Nephron (organoid): ENCODE measurements around the gene SPIRE1.

Source experiments
- H3K27ac Mint-ChIP-seq, 3 experiments: 2 replicates each; pipeline ENCODE4 v1.8.0; 2020; ENCODE audit warnings: mixed read lengths in 3 of 3, mild to moderate bottlenecking in 2 of 3, moderate library complexity in 1 of 3
- H3K27me3 Mint-ChIP-seq: 2 replicates; pipeline ENCODE4 v1.8.0; 2021; ENCODE audit warnings: low read depth, mild to moderate bottlenecking, moderate library complexity, mixed read lengths
- H3K36me3 Mint-ChIP-seq: 2 replicates; pipeline ENCODE4 v1.8.0; 2020; ENCODE audit warnings: low read depth, mixed read lengths
- H3K4me1 Mint-ChIP-seq: 2 replicates; pipeline ENCODE4 v1.8.0; 2020; ENCODE audit warnings: mixed read lengths
- H3K4me3 Mint-ChIP-seq, 3 experiments: 2 replicates each; pipeline ENCODE4 v1.8.0; 2020; ENCODE audit warnings: mild to moderate bottlenecking in 3 of 3, mixed read lengths in 3 of 3, moderate library complexity in 2 of 3
- H3K9me3 Mint-ChIP-seq: 2 replicates; pipeline ENCODE4 v1.8.0; 2020; ENCODE audit warnings: mixed read lengths
- TF ChIP-seq, protein P1 (sequence below), 3 experiments: fragments of 200-600 bp; sonication (generic); IDR thresholded peaks; one replicate each; pipeline ENCODE4 v1.5.0; 2021; ENCODE audit warnings: antibody characterized with exemption in 3 of 3; ENCODE audit not compliant: unreplicated experiment in 3 of 3

SPIRE1 gene

DNA sequence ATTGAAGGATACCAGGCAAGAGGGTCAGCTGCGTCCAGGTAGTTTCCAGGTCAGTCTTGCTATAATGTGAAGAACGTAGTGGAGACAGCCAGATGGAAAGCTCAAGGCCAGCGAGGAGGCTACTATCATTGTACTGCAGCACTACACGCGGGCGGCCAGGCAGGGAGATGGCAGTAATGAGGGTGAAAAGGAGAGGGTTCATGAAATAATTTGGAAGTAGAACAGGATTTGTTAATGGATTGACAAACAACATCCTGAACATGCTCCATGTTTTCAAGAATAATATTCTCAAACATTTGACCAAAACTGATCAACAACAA lies 17.1 kb downstream of the SPIRE1 start:
- TF ChIP-seq, protein P1, sequence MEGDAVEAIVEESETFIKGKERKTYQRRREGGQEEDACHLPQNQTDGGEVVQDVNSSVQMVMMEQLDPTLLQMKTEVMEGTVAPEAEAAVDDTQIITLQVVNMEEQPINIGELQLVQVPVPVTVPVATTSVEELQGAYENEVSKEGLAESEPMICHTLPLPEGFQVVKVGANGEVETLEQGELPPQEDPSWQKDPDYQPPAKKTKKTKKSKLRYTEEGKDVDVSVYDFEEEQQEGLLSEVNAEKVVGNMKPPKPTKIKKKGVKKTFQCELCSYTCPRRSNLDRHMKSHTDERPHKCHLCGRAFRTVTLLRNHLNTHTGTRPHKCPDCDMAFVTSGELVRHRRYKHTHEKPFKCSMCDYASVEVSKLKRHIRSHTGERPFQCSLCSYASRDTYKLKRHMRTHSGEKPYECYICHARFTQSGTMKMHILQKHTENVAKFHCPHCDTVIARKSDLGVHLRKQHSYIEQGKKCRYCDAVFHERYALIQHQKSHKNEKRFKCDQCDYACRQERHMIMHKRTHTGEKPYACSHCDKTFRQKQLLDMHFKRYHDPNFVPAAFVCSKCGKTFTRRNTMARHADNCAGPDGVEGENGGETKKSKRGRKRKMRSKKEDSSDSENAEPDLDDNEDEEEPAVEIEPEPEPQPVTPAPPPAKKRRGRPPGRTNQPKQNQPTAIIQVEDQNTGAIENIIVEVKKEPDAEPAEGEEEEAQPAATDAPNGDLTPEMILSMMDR (IDR thresholded peaks at IDR 0.05; ENCODE audit: unreplicated experiment in 3 of 3) = no peak
- Mint-ChIP-seq H3K36me3 (no peaks in the 10 kb centered on the region), H3K4me1 (peaks cover 28% of the 10 kb centered on the region)

DNA sequence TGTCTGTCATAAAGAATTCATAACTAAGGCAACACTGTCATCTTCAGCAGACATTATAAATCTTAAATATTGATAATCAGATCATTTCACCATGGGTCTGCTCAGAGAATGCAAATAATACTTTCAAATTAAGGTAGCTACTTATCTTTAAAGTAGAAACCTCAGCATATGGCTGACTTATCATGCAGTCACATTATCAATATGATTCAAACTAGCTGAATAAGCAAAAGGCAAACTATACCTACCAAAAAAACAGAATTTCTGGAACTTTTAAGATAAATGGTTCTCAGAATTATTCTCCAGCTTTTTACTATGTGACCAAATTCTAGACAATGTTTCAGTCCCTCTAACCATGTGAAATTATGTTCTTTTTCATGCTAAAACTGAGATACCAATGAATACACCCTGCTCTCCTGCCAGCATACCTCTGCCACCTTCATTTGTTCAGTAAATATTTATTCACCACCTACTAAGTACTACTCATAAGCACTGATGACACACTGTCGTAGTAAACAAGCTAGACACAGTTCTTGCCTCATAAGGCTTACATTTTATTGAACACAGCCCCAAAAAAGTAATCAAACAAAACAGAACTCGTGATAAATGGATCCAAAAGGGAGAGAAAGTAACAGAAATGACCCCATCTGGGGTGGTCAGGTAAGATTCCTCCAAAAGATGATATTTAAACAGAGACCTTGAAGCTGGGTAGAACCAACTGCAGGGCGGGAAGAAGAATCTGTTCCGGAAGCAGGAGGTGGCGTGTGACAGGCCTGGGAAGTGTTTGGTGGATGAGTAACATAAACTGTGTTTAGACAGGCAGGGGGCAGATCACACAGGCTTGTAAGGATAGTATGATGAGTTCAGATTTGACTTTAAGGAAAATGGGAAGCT lies 17.7 kb downstream of the SPIRE1 start:
- no peaks in the 10 kb centered on the region for H3K36me3 Mint-ChIP-seq
- H3K9me3 Mint-ChIP-seq = no peaks in the 10 kb centered on the region
- H3K27me3 Mint-ChIP-seq = no peaks in the 10 kb centered on the region
- TF ChIP-seq, protein P1 (IDR thresholded peaks at IDR 0.05; ENCODE audit: unreplicated experiment in 3 of 3) = no peak
- no peak overlapping the region for H3K4me3 Mint-ChIP-seq
- H3K4me1 Mint-ChIP-seq = peaks cover 21% of the 10 kb centered on the region
- H3K27ac Mint-ChIP-seq = peak overlapping the region in 1 of 3 experiments; percentile 25

More for the DNA sequence above, 17.1 kb downstream of the SPIRE1 start:
- no peaks in the 10 kb centered on the region for H3K27me3 Mint-ChIP-seq
- H3K27ac Mint-ChIP-seq = peak overlapping the region in 1 of 3 experiments; percentile 25
- H3K9me3 Mint-ChIP-seq = no peaks in the 10 kb centered on the region
- no peak overlapping the region for H3K4me3 Mint-ChIP-seq

DNA sequence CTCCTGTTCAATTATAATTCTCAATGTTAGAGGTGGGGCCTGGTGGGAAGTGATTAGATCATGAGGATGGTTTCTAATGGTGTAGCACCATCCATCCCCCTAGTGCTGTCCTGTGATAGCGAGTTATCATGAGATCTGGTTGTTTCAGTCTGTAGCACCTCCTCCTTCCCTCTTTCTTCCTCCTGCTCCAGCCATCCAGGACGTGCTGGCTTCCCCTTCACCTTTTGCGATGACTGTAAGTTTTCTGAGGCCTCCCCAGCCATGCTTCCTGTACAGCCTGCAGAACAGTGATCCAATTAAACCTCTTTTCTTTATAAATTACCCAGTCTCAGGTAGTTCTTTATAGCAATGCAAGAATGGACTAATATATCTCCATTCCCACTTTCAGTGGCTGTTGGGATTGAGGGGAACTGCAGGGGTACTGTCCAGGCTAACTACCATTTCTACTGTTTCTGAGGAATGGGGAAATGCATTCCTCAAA lies 19.2 kb downstream of the SPIRE1 start:
- TF ChIP-seq, protein P1 (IDR thresholded peaks at IDR 0.05; ENCODE audit: unreplicated experiment in 3 of 3) = no peak
- Mint-ChIP-seq H3K4me3 (no peak overlapping the region), H3K27me3 (no peaks in the 10 kb centered on the region), H3K27ac (no peak overlapping the region), H3K36me3 (no peaks in the 10 kb centered on the region), H3K4me1 (peaks cover 19% of the 10 kb centered on the region), H3K9me3 (no peaks in the 10 kb centered on the region)

DNA sequence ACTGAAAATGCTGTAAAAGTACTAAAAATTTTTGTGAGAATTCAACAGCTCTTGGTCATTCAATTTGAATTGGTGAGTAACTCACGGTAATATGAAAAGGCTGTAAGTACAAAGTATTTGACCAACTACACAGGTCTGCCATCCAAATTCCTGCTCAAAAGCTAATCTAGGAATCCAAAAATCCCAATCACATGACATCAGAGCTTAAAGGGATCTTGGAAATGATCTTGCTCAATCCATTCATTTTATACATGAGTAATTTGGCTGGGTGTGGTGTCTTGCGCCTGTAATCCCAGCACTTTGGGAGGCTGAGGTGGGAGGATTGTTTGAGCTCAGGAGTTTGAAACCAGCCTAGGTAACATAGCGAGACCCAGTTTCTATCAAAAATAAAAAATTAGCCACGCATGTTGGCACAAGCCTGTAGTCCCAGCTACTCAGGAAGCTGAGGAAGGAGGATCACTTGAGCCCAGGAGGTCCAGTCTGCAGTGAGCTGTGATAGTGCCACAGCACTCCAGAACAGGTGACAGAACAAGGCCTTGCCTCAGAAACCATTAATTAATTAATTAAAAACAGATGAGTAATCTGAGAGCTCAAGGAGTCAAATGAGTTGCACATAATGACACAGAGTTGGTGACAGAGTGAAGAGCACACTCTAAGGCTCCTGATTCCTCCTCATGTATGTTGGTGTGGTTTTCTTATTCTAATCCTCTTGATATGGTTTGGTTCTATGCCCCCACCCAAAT lies 19.8 kb downstream of the SPIRE1 start:
- Mint-ChIP-seq H3K36me3 (no peaks in the 10 kb centered on the region), H3K9me3 (no peaks in the 10 kb centered on the region), H3K27ac (no peak overlapping the region), H3K27me3 (no peaks in the 10 kb centered on the region), H3K4me3 (no peak overlapping the region), H3K4me1 (peaks cover 16% of the 10 kb centered on the region)
- TF ChIP-seq, protein P1 (IDR thresholded peaks at IDR 0.05; ENCODE audit: unreplicated experiment in 3 of 3) = no peak

DNA sequence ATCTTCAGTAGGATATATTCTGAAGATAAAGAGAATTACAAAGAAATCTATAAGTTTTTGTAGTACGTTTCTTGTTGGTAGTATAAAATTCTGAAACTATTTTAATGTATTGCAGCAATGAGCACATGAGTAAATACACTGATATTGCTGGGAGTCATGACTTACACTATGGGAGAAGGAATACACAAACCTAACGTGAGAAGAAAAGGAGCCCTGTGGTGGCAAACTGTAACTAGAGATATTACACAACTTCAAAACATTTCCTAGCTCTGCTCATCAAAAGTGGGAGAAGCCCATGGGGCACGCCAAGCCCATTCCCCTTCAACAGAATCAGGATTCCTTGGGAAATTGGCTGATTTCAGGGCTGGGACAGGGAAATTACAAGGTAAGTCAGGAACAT lies 20.5 kb downstream of the SPIRE1 start:
- Mint-ChIP-seq H3K9me3 (no peaks in the 10 kb centered on the region), H3K27me3 (no peaks in the 10 kb centered on the region), H3K27ac (no peak overlapping the region), H3K36me3 (peaks cover 2% of the 10 kb centered on the region), H3K4me1 (peaks cover 12% of the 10 kb centered on the region), H3K4me3 (no peak overlapping the region)
- TF ChIP-seq, protein P1 (IDR thresholded peaks at IDR 0.05; ENCODE audit: unreplicated experiment in 3 of 3) = no peak
